Suppressor macrophage treated with lipopolysaccharide for 1 hour (primary cell): ENCODE results near the gene MAGEA10.
"Not testable (repeated sequence)": the region's sequence is repeated elsewhere in the genome, so short reads cannot be mapped to it uniquely, and the experiment has no call there.

Experiments used
- DNase-seq, 3 donors: peaks; one replicate each; pipeline ENCODE4 v3.0.0-alpha.2; 2020 to 2022

Gene MAGEA10

GRCh38 chrX:152138388-152138784, at the start of gene MAGEA10:
TSS of gene MAGEA10 (minus strand) at chrX:152138577. CDS start at chrX:152135620, 2,957 bp downstream.
- DNase-seq, result no peak

DNA sequence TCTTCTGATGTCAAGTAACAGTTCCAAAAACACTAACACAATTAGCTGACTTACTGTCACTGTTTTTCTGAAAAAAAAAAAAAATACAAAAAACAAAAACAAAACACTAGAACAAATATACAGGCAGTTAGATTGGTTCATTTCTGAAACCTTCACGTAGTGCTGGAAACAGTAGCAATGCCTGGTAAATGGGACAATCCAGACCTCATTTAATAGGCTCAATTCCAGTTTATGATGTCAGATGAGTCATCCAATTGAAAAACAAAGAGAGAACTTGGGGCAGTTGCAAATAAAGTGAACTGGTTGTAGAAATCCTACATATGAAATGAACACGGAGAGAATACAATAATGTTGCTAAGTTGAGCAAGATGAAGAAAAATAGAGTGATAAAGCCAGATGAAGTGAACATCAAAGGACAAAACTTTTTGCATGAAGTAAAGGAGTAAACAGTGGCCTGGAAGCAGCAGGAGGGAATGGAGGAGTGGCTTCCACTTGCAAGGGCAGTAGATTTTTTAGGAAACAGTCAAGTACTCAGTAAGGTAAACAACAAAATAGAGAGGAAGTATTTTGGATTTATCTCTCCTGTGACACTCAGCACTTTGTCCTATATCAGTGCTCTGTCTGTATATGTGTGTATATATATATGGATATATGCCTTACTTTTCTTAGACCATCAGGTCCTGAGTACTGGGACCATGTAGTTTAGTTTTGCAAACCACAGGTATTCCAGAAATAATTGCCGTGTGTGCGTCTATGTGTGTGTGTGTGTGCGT, 39.3 kb upstream of the MAGEA10 start:
- no peak for DNase-seq

- no peak for DNase-seq
Observed at GRCh38 chrX:152177052-152177451, 38.7 kb upstream of the MAGEA10 start.

DNA sequence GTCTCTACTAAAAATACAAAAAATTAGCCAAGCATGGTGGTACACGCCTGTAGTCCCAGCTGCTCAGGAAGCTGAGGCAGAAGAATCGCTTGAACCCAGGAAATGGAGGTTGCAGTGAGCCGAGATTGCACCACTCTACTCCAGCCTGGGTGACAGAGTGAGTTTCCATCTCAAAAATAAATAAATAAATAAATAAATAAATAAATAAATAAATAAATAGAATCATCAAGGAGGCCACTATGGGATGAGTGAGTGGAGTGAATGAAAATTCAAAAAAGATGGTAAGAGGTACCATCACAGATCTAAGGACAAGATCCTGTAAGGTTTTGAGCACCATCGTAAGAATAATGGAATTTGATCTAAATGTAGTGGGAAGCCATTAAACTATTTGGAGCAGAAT, 37.5 kb upstream of the MAGEA10 start:
- not testable (repeated sequence) for DNase-seq

DNA sequence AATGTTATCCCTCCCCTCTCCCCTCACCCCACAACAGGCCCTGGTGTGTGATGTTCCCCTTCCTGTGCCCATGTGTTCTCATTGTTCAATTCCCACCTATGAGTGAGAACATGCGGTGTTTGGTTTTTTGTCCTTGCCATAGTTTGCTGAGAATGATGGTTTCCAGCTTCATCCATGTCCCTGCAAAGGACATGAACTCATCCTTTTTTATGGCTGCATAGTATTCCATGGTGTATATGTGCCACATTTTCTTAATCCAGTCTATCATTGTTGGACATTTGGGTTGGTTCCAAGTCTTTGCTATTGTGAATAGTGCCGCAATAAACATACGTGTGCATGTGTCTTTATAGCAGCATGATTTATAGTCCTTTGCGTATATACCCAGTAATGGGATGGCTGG, 35.5 kb upstream of the MAGEA10 start:
- DNase-seq, result not testable (repeated sequence)

DNA sequence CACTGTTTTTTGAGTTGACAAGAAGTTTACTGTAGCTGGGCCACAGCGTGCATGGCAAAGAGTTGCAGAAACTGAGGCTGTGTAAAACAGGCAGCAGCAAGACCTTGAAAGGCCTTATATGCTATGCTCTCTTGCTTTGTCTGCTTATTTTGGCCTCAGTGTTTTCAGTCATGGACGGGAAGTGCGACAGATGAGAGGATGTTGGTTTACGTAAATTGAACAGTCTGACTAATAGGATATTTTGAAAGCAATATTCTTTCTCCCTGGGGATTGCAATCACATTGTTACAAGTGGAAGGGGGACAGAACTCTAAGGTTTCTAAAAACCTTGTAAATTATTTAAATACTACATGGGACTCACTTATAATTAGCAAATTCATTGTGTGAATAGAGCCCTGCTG, 32.2 kb upstream of the MAGEA10 start:
- DNase-seq, result no peak

- DNase-seq, result no peak
Observed at GRCh38 chrX:152165033-152165743, 26.8 kb upstream of the MAGEA10 start.

DNA sequence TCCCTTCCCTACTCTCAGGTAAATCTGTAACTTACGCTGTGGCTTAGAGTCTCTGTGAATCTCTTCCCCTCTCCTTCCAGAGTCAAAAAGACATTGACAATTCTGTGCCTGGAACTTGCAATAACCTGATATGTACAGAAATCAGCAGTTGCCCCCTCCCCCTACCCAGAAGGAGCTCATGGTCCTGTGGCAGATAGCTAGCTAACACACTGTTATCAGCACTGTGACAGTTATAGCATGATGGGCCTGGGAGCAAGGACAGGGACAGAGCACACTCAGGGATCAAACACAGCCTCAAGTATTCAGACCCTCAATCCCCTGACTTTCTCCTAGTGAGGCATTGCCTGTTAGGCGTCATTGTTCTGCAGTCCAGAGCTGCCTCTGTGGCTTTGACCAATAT, 18.7 kb upstream of the MAGEA10 start:
- no peak for DNase-seq

DNA sequence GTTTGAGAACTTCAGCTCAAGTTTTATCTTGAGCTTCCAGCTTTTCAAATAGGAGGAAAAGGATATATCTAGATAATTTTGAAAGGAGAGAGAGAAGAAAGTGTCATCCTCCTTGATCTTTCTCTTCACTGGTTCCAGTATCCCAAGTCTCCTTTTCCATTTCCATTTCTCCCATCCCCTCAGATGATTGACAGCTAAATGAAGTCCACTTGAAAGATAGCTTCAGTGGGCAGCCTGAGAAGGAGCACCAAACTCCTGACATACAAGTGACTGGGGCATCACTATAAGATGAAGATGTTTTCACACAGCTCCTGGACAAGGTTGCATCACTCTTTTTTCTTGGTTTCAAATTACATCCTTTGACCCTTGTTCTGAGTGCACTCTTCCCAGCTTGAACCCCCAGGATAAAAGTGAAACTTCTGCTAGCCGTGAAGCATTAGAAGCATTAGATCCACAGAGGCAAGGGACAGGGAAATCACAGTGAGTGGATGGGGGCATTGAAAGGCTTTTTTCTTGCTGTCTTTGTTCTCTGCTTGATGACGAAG, 17.5 kb upstream of the MAGEA10 start:
- no peak for DNase-seq

- DNase-seq, result no peak
Observed at GRCh38 chrX:152154050-152154449, 15.7 kb upstream of the MAGEA10 start.

GRCh38 chrX:152151256-152151655, 12.9 kb upstream of the MAGEA10 start:
- no peak for DNase-seq

- no peak for DNase-seq
Observed at GRCh38 chrX:152149648-152150047, 11.3 kb upstream of the MAGEA10 start.

DNA sequence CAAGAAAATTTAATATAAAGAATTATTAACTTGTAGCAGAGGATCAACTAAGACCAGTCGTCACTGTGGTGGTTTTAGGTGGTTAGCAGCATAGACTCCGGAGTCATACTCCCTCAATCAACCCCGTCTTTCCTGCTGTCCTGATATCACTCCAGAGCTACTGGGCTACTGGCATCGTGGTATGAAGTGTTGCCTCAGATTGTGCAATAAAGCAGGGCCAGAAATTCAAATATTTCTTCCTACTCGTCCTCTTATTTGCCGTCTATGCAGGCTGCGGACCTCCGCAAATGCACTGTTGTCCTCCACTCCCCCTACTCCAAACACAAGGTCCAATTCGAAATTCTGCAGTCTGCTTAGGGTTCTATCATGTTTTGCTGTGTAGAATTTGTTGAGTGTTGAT, 1.2 kb upstream of the MAGEA10 start:
- no peak for DNase-seq

- DNase-seq, result no peak
Observed at GRCh38 chrX:152137771-152138387, 498 bp downstream of the MAGEA10 start.

DNA sequence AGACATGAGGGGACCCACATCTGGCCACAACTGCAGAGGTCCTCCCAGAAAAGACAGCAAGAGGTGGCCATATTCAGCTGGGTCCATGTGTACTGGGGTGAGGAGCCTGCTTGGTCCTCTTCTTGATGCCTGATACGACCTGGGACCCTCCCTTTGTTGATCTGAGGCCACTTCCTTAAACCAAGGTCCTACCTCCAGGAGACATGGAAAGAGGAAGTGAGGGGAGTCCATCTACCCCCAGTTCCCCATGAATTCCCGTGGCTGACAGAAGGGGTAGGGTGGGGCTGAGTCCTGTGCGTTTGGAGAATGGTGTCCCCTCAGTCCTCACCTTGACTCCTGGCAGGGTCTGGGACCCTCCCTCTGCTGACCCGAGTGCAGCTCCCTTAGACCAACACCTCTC, 2.1 kb downstream of the MAGEA10 start:
- DNase-seq, result no peak

DNA sequence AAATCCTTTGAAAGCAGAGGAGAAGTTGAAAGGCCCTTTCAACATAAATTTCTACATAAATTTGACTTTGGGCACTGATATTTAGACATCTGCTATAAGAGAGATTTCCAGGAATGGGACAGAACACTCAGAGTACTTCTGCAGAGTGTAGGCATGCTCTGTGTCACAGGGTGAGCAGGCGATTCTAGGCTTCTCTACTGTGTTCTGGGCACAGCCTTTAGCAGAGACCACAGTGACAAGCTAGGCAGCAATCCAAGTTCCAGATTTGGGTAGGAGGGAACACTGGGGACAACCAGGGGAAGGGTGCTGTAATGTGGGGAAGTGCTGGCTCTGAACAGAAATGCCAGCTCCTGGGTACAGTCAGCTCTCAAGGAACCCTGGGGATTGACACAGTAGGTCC, 6.9 kb downstream of the MAGEA10 start:
- no peak for DNase-seq

GRCh38 chrX:152129069-152129844, 9.1 kb downstream of the MAGEA10 start:
- not testable (repeated sequence) for DNase-seq

- no peak for DNase-seq
Observed at GRCh38 chrX:152117305-152117704, 21.1 kb downstream of the MAGEA10 start.

GRCh38 chrX:152108527-152108926, 29.9 kb downstream of the MAGEA10 start:
- DNase-seq, result no peak

DNA sequence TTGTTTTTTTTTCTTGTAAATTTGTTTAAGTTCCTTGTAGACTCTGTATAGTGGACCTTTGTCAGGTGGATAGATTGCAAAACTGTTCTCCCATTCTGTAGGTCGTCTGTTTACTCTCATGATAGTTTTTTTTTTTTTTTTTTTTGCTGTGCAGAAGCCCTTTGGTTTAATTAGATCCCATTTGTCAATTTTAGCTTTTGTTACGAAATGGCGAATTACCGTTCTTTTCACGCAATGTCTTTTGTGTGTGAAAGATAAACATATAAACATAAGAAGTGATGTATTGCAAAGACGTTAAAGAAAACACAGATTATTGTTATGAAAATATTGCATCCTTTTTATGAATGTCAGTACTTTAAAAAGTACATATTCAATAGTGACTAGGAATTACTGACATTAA, 34.5 kb downstream of the MAGEA10 start:
- no peak for DNase-seq

- DNase-seq, result no peak
Observed at GRCh38 chrX:152086141-152086540, 52.2 kb downstream of the MAGEA10 start.
